Adipocyte (in vitro differentiated cells): ENCODE data around the gene C11orf21.

Experiments used
- DNase-seq: peaks from one replicate; pipeline ENCODE4 v3.0.0-alpha.2; 2015; ENCODE audit warnings: low read depth
- H3K27me3 ChIP-seq: replicated peaks from 2 replicates; pipeline ENCODE4 v1.7.0; 2013; ENCODE audit warnings: mild to moderate bottlenecking, low read length, moderate library complexity; ENCODE audit not compliant: control insufficient read depth, insufficient read depth
- H3K36me3 ChIP-seq: 2 replicates; pipeline ENCODE4 v1.7.0; 2013; ENCODE audit warnings: low read length, mild to moderate bottlenecking, moderate library complexity; ENCODE audit not compliant: control insufficient read depth, insufficient read depth, severe bottlenecking
- H3K4me1 ChIP-seq: 2 replicates; pipeline ENCODE4 v1.7.0; 2013; ENCODE audit warnings: mild to moderate bottlenecking, low read length, moderate library complexity; ENCODE audit not compliant: control insufficient read depth, insufficient read depth
- H3K4me3 ChIP-seq: 2 replicates; pipeline ENCODE4 v1.7.0; 2013; ENCODE audit warnings: mild to moderate bottlenecking, low read length, moderate library complexity
- H3K9ac ChIP-seq: 2 replicates; pipeline ENCODE4 v1.7.0; 2013; ENCODE audit warnings: mild to moderate bottlenecking, low read length, moderate library complexity
- H3K9me3 ChIP-seq: 2 replicates; pipeline ENCODE4 v1.7.0; 2013; ENCODE audit warnings: mild to moderate bottlenecking, low read length, moderate library complexity; ENCODE audit not compliant: control insufficient read depth

Gene C11orf21

GRCh38 chr11:2266586-2267305 lies 35.0 kb downstream of the C11orf21 start:
- Histone ChIP-seq H3K9me3 (no peaks in the 10 kb centered on the region), H3K36me3 (no peaks in the 10 kb centered on the region), H3K4me1 (no peaks in the 10 kb centered on the region), H3K9ac (no peak overlapping the region), H3K4me3 (no peak overlapping the region), H3K27me3 (peaks cover 19% of the 10 kb centered on the region)
- DNase-seq, result no peak

- Histone ChIP-seq H3K9ac (no peak overlapping the region), H3K36me3 (no peaks in the 10 kb centered on the region), H3K4me1 (no peaks in the 10 kb centered on the region), H3K9me3 (no peaks in the 10 kb centered on the region), H3K4me3 (no peak overlapping the region), H3K27me3 (peaks cover 17% of the 10 kb centered on the region)
- DNase-seq, result no peak
Observed at GRCh38 chr11:2265854-2266585, 35.7 kb downstream of the C11orf21 start.

GRCh38 chr11:2265396-2265795 lies 36.3 kb downstream of the C11orf21 start:
- DNase-seq, result no peak
- H3K9me3 ChIP-seq, result no peaks in the 10 kb centered on the region
- no peak overlapping the region for H3K4me3 ChIP-seq
- no peaks in the 10 kb centered on the region for H3K36me3 ChIP-seq
- H3K27me3 ChIP-seq, result peaks cover 23% of the 10 kb centered on the region
- H3K9ac ChIP-seq, result no peak overlapping the region
- H3K4me1 ChIP-seq, result no peaks in the 10 kb centered on the region

- Histone ChIP-seq H3K9me3 (no peaks in the 10 kb centered on the region), H3K9ac (no peak overlapping the region), H3K36me3 (no peaks in the 10 kb centered on the region), H3K4me3 (no peak overlapping the region), H3K27me3 (peaks cover 28% of the 10 kb centered on the region), H3K4me1 (no peaks in the 10 kb centered on the region)
- DNase-seq, result no peak
Observed at GRCh38 chr11:2264366-2265053, 37.2 kb downstream of the C11orf21 start.

GRCh38 chr11:2263724-2264360 lies 37.9 kb downstream of the C11orf21 start:
- Histone ChIP-seq H3K36me3 (no peaks in the 10 kb centered on the region), H3K4me3 (no peak overlapping the region), H3K9ac (no peak overlapping the region), H3K27me3 (peaks cover 33% of the 10 kb centered on the region), H3K4me1 (no peaks in the 10 kb centered on the region), H3K9me3 (no peaks in the 10 kb centered on the region)
- no peak for DNase-seq

- no peaks in the 10 kb centered on the region for H3K9me3 ChIP-seq
Observed at GRCh38 chr11:2263071-2263565, 38.6 kb downstream of the C11orf21 start.

GRCh38 chr11:2262301-2263070 lies 39.2 kb downstream of the C11orf21 start:
- no peak for DNase-seq
- H3K9ac ChIP-seq, result no peak overlapping the region
- peaks cover 25% of the 10 kb centered on the region for H3K27me3 ChIP-seq
- no peaks in the 10 kb centered on the region for H3K4me1 ChIP-seq
- H3K9me3 ChIP-seq, result no peaks in the 10 kb centered on the region
- no peaks in the 10 kb centered on the region for H3K36me3 ChIP-seq
- H3K4me3 ChIP-seq, result no peak overlapping the region

More at GRCh38 chr11:2263071-2263565, 38.6 kb downstream of the C11orf21 start:
- Histone ChIP-seq H3K4me3 (no peak overlapping the region), H3K9ac (no peak overlapping the region), H3K27me3 (peaks cover 28% of the 10 kb centered on the region), H3K36me3 (no peaks in the 10 kb centered on the region), H3K4me1 (no peaks in the 10 kb centered on the region)
- no peak for DNase-seq

- Histone ChIP-seq H3K4me1 (no peaks in the 10 kb centered on the region), H3K9me3 (no peaks in the 10 kb centered on the region), H3K36me3 (no peaks in the 10 kb centered on the region), H3K4me3 (no peak overlapping the region), H3K27me3 (peaks cover 25% of the 10 kb centered on the region), H3K9ac (no peak overlapping the region)
- DNase-seq, result no peak
Observed at GRCh38 chr11:2261436-2262230, 40.1 kb downstream of the C11orf21 start.

- no peak overlapping the region for H3K9ac ChIP-seq
- peaks cover under 1% of the 10 kb centered on the region for H3K9me3 ChIP-seq
- no peak overlapping the region for H3K4me3 ChIP-seq
- no peaks in the 10 kb centered on the region for H3K36me3 ChIP-seq
- H3K4me1 ChIP-seq, result no peaks in the 10 kb centered on the region
- peaks cover 25% of the 10 kb centered on the region for H3K27me3 ChIP-seq
- no peak for DNase-seq
Observed at GRCh38 chr11:2260491-2261364, 41.0 kb downstream of the C11orf21 start.
